CD4-positive, alpha-beta T cell treated with Interleukin-17A for 4 hours (primary cell): Measurements from ENCODE around the gene ZNF554.

Experiments used
- DNase-seq: peaks from one replicate; pipeline ENCODE4 v3.0.0-alpha.2; 2020; ENCODE audit warnings: mixed read lengths

Gene ZNF554

DNA sequence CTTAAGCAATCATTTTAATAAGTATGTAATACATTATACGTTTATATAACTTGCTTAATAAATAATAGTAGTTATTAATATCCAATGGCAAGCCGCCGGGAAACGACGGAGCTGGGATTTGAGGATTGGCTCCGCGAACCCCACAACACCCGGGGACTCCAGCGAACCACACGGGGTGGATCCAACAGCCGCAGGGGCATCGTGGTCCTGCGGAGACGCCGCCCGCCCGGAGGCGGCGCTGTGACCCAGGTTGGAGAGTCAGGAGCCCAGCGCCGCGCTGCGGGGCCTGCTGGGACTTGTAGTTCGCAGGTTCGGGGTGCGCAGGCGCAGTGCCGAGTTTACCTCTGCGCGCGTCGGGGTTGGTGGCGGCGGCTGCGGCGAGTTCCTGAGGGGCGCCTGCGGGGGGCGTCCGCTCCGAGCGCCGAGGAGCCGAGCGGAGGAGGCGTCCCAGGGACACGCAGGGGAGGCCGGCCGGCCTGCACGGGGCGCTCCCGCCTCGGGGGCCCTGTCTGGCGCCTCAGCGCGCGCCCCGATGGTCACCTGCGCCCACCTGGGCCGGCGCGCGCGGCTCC is at the start of gene ZNF554:
Gene ZNF554, plus strand, starts transcription at position 329 of the 572 bp plus-strand sequence. Its CDS starts 204 bp downstream, at position 533.
- DNase-seq: peak; percentile 100

DNA sequence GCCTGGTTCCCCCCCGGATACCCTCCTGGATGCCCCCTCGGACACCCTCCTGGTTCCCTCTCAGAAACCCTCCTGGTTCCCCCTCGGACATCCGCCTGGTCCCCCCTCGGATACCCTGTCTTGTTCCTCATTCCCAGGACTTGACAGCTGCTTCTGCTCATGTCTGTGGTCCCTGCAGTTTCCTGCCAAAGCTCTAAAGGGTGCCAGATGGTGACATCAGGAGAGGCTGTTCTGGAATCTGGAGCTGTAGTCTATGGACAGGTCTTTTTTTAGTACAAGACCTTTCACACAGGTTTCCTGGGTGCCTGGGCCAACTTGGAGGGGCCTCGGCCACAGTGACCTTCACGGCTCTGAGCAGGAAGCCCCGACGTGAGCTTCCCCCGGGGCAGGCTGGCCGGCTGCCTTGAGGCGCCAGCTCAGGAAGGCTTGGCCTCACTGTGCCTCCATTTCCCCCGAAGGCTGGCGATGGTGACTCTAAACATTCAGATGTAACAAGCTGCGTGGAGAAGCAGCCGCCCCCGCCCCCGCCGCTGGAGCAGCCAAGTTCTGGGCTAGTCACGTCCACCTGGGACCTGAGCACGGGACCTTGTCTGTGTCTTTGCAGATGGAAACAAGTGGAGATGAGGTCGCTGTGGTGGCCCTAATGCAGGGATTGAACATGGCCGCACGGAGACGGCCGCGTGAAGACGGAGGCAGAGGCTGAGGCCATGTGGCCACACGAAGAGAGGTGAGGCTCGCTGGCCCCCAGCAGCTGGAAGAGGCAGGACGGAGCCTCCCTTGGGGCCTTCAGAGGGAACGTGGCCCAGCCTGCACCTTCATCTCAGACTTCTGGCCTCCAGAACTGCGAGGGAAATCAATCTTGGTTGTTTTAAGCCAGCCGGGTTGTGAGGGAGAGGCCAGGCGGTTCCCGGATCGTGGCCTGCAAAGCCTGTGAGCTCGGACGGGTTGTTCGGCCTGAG is 49.3 kb upstream of the ZNF554 start:
- no peak for DNase-seq

DNA sequence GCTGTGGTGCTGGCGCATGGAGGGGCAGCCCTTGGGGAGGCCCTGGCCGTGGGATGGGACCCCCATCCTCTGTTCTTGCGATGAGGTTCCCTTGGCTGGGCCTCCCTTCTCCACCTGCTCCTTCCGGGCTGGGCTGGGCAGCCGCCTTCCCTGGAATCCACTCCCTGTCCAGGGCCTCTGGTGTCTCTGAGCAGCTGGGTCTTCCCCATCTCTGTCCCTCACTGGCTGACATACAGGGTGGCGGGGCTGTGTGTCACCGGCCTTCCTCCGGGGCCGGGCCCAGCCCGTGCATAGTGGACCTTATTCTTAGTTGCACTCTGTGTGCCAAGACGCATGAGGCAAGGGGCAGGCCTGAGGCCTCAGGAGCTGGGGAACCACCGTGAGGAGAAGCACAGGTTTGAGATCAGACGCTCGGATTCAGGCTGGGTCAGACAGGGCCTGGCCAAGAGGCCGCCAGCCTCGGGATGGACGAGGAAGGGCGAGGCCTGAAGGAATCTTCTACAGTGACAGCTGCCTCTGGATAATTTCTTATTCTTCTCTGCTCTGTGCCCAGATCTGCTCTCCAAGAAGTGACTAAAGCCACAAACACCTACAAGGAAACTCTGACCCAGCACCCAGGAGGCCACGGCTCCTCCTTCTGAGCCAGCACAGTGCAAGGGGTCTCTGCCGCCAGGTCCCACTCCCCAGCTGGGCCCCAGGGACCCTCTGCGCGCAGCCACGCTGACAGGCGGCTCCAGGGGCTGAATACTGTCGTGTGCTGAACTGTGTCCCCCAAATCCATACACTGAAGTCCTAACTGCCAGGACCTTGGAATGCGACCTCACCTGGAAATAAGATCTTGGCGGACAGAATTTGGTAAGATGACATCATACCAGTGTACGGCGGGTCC is 47.6 kb upstream of the ZNF554 start:
- DNase-seq: no peak

DNA sequence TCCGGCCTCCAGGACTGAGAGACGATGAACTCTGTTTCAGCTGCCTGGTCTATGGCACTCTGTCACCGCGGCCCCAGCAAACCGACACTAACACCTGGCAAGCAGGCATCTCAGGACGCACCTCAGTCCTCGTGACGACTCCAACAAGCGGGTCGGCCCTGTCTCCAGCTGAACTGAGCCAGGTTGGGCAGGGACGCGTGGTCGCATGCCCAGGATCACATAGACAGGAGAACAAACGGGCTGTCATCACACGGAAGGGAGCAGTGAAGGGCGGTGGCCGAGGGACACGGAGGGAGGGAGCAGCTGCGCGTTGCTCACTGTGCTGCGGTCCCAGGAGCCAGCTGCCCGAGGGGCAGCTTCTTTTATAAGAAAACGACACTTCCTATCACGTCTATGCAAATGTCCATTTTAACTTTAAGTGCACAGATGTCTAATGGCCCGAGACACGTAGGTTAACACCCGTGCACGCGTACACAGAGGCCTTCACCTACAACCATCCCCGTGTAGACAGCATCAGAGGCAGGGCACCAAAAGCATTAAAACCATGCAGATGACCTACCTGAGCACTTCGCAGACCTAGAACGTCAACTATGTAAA is 45.5 kb upstream of the ZNF554 start:
- no peak for DNase-seq

DNA sequence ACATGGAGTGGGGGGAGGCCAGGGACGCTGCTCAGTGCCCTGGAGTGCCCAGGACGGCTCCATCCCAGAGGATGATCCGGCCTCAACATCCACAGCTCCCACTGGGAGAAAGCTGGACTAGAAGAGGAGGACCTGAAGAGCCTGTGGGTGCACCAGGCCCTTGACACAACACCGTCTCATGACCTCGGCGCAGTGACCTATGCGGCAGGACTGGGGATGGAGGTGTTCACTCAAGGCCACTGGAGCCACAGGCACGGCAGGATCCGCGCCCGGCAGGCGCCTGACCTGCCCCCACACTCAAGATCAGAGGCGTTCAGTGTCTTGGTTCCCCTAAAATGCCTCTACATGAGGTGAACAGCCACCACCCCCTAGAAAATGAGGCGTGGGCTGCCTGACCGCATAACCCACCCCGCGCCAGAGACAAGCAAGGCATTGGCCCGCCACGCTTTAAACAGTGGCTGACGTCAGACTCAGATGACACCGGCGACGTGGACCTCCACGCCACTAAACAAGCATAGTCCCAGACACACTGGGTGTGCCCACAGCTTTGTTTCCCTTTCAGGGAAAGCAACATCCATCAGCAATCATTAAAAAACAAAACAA is 44.6 kb upstream of the ZNF554 start:
- DNase-seq: no peak

DNA sequence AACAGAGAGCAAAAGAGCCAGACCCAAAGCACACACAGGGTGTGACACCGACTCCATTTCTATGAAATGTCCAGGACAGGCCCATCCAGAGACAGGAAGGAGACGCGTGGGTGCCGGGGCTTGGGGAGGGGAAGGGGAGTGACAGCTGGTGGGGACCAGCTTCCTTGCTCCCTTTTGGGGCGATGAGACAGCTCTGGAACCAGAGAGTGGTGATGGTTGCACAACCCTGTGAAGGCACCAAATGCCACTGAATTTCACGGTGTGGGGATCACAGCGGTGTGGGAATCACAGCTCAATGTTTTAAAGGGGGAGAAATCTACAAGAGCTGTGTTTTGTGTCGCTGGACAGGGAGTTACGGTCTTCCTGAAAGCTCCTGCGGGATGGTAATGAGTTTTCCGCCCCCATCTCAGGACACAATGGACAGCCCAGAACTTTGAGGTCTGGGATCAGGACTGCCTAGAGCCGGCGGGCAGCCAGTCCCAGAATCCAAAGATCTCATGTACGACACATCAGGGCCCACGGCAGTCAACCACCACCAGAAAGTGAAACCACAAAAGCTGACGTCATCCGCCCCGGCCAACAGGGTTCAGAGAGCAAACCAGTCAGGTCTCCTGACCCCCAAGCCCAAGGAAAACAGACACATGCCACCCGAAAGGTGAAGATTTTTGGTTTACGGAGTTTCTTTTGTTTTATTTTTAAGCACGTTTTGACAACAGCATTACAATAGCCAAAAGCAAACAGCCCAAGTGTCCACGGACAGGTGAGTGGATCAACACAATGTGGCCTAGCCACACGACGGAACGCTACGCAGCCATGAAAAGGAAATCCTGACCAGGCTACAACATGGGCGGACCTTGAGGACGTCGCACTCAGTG is 43.9 kb upstream of the ZNF554 start:
- DNase-seq: peak; percentile 78

DNA sequence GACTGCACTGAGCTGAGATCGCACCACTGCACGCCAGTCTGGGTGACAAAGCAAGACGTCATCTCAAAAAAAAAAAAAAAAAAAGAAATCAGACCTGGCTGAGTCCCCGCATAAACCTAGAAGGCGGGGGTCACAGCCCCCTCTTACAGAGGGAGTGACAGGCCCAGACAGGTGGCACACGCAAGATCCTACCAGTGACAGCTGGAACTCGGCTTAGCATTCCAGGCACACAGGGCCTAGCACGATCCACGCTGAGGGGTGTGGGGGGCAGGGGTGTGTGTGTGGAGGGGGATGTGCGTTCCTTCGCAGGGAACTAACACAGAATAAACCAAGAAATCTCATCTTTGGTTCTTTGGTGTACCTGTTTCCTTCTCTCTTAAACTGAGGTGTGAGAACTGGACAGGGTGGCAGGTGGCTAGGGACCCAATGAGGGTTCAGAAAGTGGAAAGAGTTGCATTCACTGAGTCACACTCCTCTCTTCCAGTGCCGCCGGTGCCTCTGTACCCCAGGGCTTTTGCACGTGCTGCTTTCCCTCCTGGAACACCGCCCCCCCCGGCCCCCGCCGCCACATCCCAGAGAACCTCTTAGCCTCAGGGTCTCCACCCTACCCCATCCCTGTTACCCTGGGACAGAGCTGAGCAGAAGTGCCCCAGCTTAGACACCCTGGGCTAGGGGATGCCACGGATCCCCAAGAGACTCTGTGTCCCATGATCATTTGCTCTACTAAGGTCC is 41.5 kb upstream of the ZNF554 start:
- DNase-seq: no peak

DNA sequence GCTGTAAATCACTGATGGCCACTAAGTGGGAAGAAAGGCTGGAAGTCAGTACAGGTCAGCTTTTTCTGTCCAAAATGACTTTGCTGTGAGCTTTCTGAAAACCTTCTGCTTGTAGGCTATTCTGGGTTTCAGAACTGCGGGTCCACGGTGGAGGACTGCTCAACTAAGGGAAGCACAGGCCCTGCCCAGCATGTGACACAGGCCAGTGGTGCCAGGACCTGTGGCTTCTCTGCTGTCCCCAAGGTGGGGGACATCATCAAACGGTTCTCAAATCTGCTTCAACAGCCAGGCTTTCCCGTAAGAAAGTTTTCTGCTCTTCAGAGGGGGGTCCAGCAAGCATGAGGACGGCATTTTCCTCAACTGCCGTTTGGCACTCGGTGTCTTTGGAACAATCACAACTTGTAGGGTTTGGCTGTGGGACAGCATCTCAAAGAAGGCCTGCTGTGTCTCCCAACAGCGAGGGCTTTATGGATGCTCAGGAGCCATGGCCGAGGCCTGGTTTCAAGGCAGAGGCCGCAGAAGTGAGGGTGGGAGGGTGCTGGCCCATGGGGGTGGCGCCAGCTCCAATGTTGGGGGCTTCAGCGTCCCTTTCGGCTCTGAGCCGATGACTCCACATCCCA is 40.4 kb upstream of the ZNF554 start:
- no peak for DNase-seq

DNA sequence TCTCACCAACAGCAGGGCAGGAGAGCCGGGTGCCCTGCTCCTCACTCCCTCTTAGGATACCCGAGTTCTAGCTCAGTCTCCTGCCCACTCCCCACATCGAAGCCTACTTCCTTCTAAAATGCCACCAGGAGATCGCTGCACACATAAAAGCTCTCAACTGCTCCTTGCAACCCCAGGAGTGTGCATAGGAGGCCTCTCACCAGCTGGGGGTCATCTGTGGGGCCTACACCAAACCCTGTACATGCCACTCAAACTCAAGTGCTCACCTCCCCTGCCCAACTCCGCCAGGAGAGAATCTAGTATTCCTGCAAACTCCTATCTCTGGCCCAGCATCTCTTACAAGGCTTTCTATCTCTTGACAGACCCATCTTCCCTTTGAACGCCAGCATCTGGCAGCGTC is 39.4 kb upstream of the ZNF554 start:
- no peak for DNase-seq

DNA sequence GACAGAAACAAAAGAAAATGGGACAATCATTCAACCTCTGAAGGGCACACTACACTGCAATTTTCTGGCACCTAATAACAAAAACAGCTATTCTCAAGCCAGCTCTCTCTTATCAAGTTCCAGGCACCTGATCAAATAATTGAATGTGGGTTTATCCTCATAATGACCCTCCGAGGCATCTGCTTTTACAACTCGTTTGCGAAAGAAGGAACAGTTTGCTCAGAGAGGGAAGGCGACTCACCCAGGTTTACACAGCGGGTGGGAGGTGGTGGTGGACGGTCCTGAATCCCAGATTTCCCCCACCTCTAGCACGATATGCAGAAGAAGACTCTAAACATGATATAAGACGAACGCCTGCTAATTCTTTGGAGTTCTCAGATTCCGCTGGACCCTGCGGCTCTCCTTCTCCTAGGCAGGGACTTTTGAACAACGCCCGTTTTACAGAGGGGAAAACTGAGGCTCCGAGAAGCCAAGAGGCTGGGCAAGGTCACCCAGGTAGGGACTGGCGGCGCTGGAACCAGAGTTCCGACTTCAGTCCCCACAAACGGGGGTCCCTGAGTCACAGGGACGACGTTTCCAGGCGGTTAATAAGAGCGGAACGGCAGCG is 37.2 kb upstream of the ZNF554 start:
- DNase-seq: no peak

DNA sequence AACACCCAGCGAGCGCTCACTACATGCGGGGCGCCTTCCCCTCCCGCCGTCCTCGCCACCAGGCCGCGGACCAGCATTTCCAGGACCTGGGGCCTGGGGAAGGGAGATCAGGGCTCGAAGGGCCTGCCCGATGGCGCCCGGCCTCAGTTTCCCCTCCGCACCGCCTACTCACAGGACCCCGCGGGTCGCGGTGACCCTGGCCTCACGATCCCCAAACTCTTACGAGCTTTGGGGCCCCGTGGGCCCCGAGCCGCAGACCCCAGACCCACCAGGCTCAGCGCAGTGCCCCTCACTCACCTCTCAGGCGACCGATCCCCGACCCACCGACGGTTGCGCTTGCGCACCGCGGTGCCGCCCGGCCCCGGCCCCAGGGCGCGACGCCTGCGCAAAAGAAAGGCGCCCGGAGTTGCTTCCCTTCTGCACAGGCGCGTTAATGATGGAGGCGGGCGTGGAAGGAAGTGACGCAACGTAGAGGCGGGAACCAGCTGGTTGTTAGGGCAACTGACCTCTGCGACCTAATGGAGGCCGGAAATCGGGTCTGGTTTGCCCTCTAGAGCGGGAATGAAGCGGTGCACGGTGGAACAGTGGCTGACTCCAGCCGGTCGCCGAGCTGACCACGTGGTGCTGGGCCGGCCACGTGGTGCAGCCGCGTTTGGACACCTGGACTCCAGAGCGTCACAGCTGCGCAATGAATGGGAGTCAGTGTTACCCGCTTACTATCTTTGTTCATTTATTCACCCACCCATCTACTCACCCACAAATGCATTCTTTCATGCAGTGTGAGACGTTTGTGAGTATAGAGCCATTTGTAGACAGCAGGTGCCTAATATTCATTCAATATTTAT is 36.5 kb upstream of the ZNF554 start, which contains the start of gene SGTA:
Gene SGTA, minus strand, starts transcription at position 338 of the 845 bp plus-strand sequence. CDS start 14,205 bp downstream, outside the sequence.
- DNase-seq: peak; percentile 96

DNA sequence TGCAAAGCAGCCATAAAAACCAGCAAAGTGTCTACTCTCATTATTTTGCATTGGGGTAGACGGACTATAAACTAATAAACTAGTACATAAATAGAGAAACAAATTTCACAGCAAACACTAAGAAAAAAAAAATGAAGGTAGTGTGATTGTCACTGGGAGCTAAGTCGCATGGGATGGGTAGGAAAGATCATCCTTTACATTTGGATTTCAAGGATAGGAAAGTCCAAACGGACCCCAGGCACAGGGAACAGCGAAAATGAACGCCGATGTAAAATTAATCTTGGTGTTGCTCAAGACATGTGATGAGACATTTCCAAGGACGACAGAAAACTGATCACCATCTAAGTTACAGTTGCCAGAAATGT is 35.9 kb upstream of the ZNF554 start:
- no peak for DNase-seq

DNA sequence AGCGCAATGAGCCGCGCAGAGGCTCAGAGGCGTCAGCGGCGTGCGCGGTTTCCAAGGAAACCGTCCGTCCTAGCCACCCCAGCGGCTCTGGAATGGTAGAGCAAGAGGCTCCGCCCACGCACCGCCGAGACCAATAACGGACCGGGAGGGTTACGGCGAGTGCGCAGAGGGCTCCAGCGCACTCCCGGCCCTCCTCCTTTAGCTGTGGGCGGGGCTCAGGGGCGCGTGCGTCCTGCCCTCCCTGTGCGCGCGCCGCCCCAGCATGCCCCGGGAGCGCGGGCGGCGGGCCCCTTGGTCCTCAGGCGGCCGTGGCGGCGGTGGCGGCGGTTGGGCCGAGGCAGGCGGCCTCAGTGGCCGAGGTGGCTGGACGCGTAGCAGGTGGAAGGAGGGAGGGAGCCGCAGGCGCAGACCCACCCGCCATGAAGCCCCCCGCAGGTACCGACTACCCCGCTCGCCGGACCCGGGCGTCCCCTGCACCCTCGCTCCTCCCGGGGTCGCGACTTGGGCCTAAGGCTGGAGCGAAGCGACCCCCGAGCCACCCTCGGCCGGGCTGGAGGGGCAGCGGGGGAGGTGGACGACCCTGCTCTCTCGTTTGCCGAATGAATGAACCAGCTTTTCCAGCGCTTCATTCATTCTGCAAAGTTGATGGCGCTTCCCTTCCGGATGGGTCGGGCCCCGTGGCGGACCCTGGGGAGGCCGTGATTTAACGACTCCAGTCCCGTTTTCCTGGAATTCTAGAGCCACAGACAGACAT is 34.2 kb upstream of the ZNF554 start, which contains the start of gene THOP1:
Gene THOP1, plus strand, starts transcription at position 260 of the 754 bp plus-strand sequence. Its CDS starts 160 bp downstream, at position 420.
- peak; percentile 99 for DNase-seq

DNA sequence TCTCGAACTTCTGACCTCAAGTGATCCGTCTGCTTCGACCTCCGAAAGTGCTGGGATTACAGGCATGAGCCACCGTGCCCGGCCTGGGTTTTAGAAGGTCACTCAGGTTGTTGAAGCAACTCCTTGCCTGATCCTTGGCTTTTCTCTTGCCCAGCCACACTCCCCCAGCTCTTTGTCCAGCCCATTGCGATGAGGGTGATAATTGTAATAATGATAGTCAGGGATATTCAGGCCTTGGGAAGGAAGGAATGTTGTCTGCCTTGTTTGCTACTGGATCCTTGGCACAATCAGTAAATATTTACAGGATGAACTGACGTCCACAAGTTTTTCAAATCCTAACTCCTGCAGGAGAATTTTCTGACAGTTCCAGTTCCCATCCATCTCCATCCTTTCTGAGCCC is 32.6 kb upstream of the ZNF554 start:
- DNase-seq: no peak

DNA sequence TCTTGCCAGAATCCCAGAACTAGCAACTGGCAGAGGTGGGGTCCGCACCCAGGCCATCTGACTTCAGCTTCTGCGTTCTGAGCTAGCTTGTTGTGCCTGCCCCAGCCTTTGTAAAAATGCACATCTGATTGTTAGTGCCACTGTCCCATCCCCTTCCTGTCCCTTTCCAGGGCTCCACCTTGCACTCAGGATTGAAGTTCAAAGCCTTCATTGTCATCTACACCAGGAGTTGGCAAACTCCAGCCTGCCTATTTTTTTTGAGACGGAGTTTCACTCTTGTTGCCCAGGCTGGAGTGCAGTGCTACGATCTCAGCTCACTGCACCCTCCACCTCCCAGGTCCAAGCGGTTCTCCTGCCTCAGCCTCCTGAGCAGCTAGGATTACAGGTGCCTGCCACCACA is 31.4 kb upstream of the ZNF554 start:
- DNase-seq: no peak

DNA sequence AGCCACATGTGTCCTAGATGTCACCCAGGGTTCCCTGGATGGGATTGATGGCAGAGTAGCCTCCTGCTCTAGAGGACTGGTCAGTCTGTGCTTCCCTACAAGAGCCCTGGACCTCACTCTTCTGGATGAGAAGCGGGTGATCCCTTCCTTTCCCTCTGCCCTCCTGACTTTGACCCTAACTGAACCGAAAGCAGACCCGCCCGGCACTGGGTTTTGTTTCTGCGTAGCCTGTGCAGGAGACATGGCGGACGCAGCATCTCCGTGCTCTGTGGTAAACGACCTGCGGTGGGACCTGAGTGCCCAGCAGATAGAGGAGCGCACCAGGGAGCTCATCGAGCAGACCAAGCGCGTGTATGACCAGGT is 29.5 kb upstream of the ZNF554 start:
- no peak for DNase-seq

DNA sequence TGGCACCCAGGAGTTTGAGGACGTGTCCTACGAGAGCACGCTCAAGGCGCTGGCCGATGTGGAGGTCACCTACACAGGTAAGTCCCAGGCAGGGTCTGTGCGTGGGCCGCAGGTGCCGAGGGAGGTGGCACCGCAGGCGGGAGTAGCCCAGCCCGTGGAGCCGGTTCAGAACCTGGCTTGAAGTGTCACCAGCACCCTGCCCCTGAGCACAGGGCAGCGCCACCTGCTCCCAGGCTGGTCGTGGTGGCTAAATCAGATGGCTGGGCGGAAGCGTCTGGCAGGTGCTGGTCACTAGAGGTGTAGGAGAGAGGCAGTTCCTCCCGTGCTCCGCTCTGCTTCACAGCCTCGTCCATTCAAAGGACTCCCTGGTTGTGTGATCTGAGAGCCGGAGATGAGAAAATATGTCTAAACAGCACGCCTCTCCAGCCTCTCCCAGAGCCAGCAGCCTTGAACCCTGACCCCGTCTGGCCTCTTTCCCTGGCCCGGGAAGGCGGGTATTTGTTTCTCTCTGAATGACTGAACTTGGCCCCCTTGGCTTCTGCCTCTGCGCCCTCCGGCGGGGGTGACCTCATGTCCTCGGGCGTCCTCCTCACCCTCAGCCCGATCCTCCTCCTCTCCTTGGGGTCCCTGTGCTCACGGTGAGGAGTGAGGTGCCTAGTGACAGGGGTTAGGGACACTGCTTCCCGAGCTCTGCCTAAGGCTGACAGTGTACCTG is 29.0 kb upstream of the ZNF554 start:
- no peak for DNase-seq
